ENCODE data around the gene FANCD2OS. TPM values are rescaled to one million over a fixed set of nuclear protein-coding genes. Genes with fewer than 3 reads are reported as not detected.

FANCD2OS gene
- total and polyA plus RNA-seq, 2 donors (not counting 3 experiments of a cell fraction or from before 2014, with no cell fraction given) = not detected

DNA sequence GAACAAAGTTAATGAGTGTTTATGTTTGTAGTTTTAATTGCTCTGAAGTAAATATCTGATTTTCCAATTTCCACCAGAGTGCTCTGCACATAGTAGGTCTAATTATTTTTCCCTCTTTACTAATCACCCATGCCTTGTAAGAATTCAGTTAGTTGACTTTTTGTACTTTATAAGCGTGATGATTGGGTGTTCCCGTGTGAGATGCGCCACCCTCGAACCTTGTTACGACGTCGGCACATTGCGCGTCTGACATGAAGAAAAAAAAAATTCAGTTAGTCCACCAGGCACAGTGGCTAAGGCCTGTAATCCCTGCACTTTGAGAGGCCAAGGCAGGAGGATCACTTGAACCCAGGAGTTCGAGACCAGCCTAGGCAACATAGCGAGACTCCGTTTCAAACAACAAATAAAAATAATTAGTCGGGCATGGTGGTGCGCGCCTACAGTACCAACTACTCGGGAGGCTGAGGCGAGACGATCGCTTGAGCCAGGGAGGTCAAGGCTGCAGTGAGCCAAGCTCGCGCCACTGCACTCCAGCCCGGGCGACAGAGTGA lies 33.0 kb upstream of the FANCD2OS start:
- Histone ChIP-seq H2AFZ (ENCODE audit: low read depth, low read length) (peak overlapping the region; percentile 78), H3K9me3 (replicated peaks; ENCODE audit: control insufficient read depth, insufficient read depth, low read length) (no peaks in the 10 kb centered on the region), H3K4me3 (replicated peaks in 1 of 3; ENCODE audit: insufficient read depth in 1 of 3, low read depth in 1 of 3, low read length in 3 of 3) (no peak overlapping the region), H3K9ac (replicated peaks; ENCODE audit: extremely low read depth, insufficient read depth, low read length) (no peak overlapping the region), H3K27me3 (ENCODE audit: control insufficient read depth in 2 of 2, insufficient read depth in 2 of 2, low read length in 2 of 2) (no peaks in the 10 kb centered on the region), H3K4me2 (ENCODE audit: insufficient read depth, low read length) (no peak overlapping the region), H3K4me1 (ENCODE audit: control insufficient read depth, extremely low read depth, insufficient read depth, low read length) (peaks cover 8% of the 10 kb centered on the region), H3K27ac (ENCODE audit: insufficient read depth, low read depth, low read length) (no peak overlapping the region), H3K9me1 (replicated peaks; ENCODE audit: control insufficient read depth, extremely low read depth, insufficient read depth, low read length) (no peaks in the 10 kb centered on the region), H3K79me2 (ENCODE audit: control insufficient read depth, insufficient read depth, low read length) (peaks cover 36% of the 10 kb centered on the region), H3K36me3 (ENCODE audit: control insufficient read depth in 2 of 2, extremely low read depth in 1 of 2, insufficient read depth in 2 of 2, low read length in 2 of 2) (no peaks in the 10 kb centered on the region), H4K20me1 (replicated peaks; ENCODE audit: control insufficient read depth, extremely low read depth, insufficient read depth, low read length) (no peaks in the 10 kb centered on the region)
- no peak for TF ChIP-seq POLR2AphosphoS5 (IDR thresholded peaks at IDR 0.05; ENCODE audit: insufficient read depth, low read depth, low read length)
- TF ChIP-seq MYC (IDR thresholded peaks at IDR 0.05; ENCODE audit: low read depth, low read length) = no peak
- no peak for TF ChIP-seq FOS (IDR thresholded peaks at IDR 0.05; ENCODE audit: borderline replicate concordance, insufficient read depth, low read length)
- TF ChIP-seq JUN (IDR thresholded peaks at IDR 0.05; ENCODE audit: borderline replicate concordance, insufficient read depth, insufficient read length, low read depth) = no peak
- TF ChIP-seq, protein P1, sequence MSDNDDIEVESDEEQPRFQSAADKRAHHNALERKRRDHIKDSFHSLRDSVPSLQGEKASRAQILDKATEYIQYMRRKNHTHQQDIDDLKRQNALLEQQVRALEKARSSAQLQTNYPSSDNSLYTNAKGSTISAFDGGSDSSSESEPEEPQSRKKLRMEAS (IDR thresholded peaks at IDR 0.05; ENCODE audit: insufficient read depth, insufficient read length) = no peak
- no peak for TF ChIP-seq CTCF (IDR thresholded peaks at IDR 0.05; ENCODE audit: extremely low read depth in 1 of 2, insufficient read depth in 1 of 2, low read depth in 1 of 2, low read length in 2 of 2)
- TF ChIP-seq POLR2A (IDR thresholded peaks at IDR 0.05; ENCODE audit: low read depth, low read length) = no peak
- TF ChIP-seq EZH2 (IDR thresholded peaks at IDR 0.05; ENCODE audit: borderline replicate concordance, low read depth, low read length, severe bottlenecking) = no peak
- no peak for TF ChIP-seq GATA2 (IDR thresholded peaks at IDR 0.05; ENCODE audit: insufficient read depth, insufficient read length, low read depth, low read length)
- dilution Hi-C loops (cut with MboI; ENCODE audit: extremely low pct_ligation_motif_present, low sequenced_read_pairs) (no loop called here), intact Hi-C loops (cut with micrococcal nuclease) (loop anchor here (1.0 to 10.0 kb wide), 3 partner anchors 26 to 326 kb away; partner anchors contain the start of genes BRK1, TATDN2 and TTLL3)
- BruUV-seq (replicated peaks) = TSS peak; percentile 45
- ChIA-PET POLR2A (interaction anchor here (0.5 to 0.6 kb wide), 2 partner anchors 34 to 36 kb away, joined by 3 to 4 read pairs; no protein-coding TSS in a partner anchor), CTCF (interaction anchor here (0.9 to 2.0 kb wide), 8 partner anchors 14 to 145 kb away, joined by 3 to 11 read pairs (median 3); partner anchors contain the start of gene TATDN2)
- DNase-seq (ENCODE audit: low read depth, low spot score) = no peak
- FAIRE-seq = no peak
